Activated CD4-positive, alpha-beta T cell treated with anti-CD3 and anti-CD28 coated beads, Interleukin-2, amount 10 ng/mL, durations not matched to agents 24 days and 14 days (primary cell): ENCODE data around the gene HEATR3. TPM values are rescaled to one million over a fixed set of nuclear protein-coding genes. Genes with fewer than 3 reads are reported as not detected.
A peak's percentile ranks its signal among the peaks of the same experiment; 100 is the strongest.

ENCODE experiments used
- DNase-seq: peaks from one replicate; pipeline ENCODE4 v3.0.0; 2022
- H3K27ac Mint-ChIP-seq: one replicate; pipeline ENCODE4 v1.8.0; 2022; ENCODE audit warnings: mild to moderate bottlenecking, mixed read lengths
- H3K27me3 Mint-ChIP-seq: one replicate; pipeline ENCODE4 v1.8.0; 2022; ENCODE audit warnings: mixed read lengths
- H3K36me3 Mint-ChIP-seq: one replicate; pipeline ENCODE4 v1.8.0; 2022; ENCODE audit warnings: low read depth, mild to moderate bottlenecking, mixed read lengths
- H3K4me1 Mint-ChIP-seq: one replicate; pipeline ENCODE4 v1.8.0; 2021; ENCODE audit warnings: mixed read lengths
- H3K4me3 Mint-ChIP-seq: one replicate; pipeline ENCODE4 v1.8.0; 2022; ENCODE audit warnings: mild to moderate bottlenecking, moderate library complexity, mixed read lengths
- H3K9me3 Mint-ChIP-seq: one replicate; pipeline ENCODE4 v1.8.0; 2021; ENCODE audit warnings: mixed read lengths
- intact Hi-C: fragments of 100-400 bp; cut with micrococcal nuclease; formaldehyde crosslinking; loops from one replicate; pipeline ENCODE4 v1.15.1; 2023
- total RNA-seq: library from RNA; stranded (reverse); gene quantifications from 2 replicates; pipeline ENCODE4 v1.2.3, GENCODE V29; 2022

The HEATR3 gene
- total RNA-seq, 1 donor from 2014 or later: 29.2 TPM

DNA sequence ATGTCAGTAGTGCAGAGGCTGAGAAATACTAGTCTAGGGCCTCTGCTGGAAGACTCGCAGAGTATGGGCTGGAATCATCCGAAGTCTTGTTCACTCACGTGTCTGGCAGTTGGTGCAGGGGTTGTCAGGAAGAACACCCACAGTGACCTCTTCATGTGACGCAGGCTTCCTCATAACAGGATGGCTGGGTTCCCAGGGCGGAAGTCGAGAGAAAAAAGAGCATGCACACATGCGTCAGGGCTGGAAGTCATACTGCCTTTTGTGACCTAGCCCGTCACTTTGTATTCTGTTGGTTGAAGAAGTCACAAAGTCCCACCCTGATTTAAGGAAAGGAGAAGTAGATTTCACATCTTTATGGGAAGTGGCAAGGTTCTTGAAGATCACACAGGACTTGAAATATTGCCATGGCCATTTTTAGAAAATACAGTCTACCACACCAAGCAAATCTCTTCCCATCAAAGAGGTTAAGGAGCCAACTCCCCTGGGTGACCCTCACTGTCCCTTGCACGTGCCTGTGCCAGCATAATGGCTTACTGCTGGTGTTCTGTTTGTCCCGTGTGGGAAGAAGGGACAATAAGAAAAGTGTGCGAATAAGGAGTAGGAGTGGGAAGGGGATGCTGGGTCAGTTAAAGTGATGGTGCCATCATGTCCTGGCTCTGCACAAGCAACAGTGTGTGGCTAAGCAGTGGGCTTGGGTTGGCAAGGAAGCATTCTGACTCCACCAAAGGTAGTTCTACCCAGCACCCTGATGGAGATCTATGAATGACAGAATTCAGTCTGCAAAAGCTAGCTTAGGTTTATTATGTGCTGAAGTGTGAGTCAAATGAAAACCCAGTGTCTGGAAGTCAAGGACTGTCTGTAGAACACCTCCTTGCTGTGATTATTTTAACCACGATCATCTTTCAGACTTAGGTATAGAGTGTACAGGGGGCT, 28.1 kb downstream of the HEATR3 start:
- H3K4me3 Mint-ChIP-seq: no peak overlapping the region
- no peak for DNase-seq
- H3K27ac Mint-ChIP-seq: peak overlapping the region; percentile 64
- intact Hi-C loops: no loop called here
- H3K4me1 Mint-ChIP-seq: peaks cover 11% of the 10 kb centered on the region
- no peaks in the 10 kb centered on the region for H3K27me3 Mint-ChIP-seq
- H3K36me3 Mint-ChIP-seq: peaks cover 18% of the 10 kb centered on the region
- H3K9me3 Mint-ChIP-seq: no peaks in the 10 kb centered on the region

DNA sequence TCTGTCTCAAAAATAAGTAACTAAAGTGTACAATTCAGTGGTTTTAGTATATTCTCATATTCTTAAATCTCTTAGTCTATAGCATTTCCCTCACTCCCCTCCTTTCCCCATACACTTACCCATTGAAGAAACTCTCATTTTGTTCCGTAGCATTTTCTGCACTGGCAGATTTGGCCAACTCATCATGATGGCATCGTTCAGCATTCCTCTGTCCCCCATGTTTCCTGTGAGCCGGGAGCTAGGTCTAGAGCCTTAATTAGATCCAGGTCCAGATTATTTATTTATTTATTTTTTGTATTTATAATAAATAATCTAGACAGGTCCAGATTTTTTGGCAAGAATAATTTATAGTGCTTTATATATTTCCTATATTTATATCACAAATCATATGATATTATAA, 31.0 kb downstream of the HEATR3 start:
- Mint-ChIP-seq H3K27me3 (no peaks in the 10 kb centered on the region), H3K36me3 (peaks cover 25% of the 10 kb centered on the region), H3K4me3 (no peak overlapping the region), H3K27ac (no peak overlapping the region), H3K4me1 (peaks cover 16% of the 10 kb centered on the region), H3K9me3 (no peaks in the 10 kb centered on the region)
- no peak for DNase-seq
- intact Hi-C loops: no loop called here

GRCh38 chr16:50099957-50100648, 34.3 kb downstream of the HEATR3 start:
- intact Hi-C loops: loop anchor here (5.0 kb wide), 1 partner anchor 52 kb away; the partner anchor contains the start of gene TENT4B
- no peak overlapping the region for H3K4me3 Mint-ChIP-seq
- H3K27ac Mint-ChIP-seq: no peak overlapping the region
- peaks cover 34% of the 10 kb centered on the region for H3K36me3 Mint-ChIP-seq
- H3K9me3 Mint-ChIP-seq: no peaks in the 10 kb centered on the region
- DNase-seq: no peak
- peaks cover 8% of the 10 kb centered on the region for H3K4me1 Mint-ChIP-seq
- no peaks in the 10 kb centered on the region for H3K27me3 Mint-ChIP-seq

- Mint-ChIP-seq H3K27ac (peak overlapping the region; percentile 76), H3K4me1 (peaks cover 9% of the 10 kb centered on the region), H3K36me3 (peaks cover 39% of the 10 kb centered on the region), H3K9me3 (no peaks in the 10 kb centered on the region), H3K27me3 (no peaks in the 10 kb centered on the region), H3K4me3 (no peak overlapping the region)
- intact Hi-C loops: loop anchor here (5.0 kb wide), 1 partner anchor 50 kb away; the partner anchor contains the start of gene TENT4B
- no peak for DNase-seq
These were observed 36.4 kb downstream of the HEATR3 start for GRCh38 chr16:50102051-50102746.

DNA sequence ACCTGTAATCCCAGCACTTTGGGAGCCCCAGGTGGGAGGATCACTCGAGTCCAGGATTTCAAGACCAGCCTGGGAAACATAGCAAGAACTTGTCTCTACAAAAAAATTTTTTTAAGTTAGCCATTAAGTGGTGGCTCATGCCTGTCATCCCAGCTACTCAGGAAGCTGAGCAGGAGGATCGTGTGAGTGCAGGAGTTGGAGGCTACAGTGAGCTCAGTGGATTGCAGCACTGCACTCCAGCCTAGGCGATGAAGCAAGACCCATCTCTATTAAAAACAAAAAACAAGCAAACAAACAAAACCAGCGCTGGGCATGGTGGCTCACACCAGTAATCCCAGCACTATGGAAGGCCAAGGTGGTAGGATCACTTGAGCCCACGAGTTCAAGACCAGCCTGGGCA, 38.0 kb downstream of the HEATR3 start:
- DNase-seq: no peak
- Mint-ChIP-seq H3K4me1 (peaks cover 9% of the 10 kb centered on the region), H3K27me3 (no peaks in the 10 kb centered on the region), H3K9me3 (no peaks in the 10 kb centered on the region), H3K4me3 (no peak overlapping the region), H3K27ac (no peak overlapping the region), H3K36me3 (peaks cover 40% of the 10 kb centered on the region)
- intact Hi-C loops: loop anchor here (5.0 kb wide), 1 partner anchor 49 kb away; the partner anchor contains the start of gene TENT4B

DNA sequence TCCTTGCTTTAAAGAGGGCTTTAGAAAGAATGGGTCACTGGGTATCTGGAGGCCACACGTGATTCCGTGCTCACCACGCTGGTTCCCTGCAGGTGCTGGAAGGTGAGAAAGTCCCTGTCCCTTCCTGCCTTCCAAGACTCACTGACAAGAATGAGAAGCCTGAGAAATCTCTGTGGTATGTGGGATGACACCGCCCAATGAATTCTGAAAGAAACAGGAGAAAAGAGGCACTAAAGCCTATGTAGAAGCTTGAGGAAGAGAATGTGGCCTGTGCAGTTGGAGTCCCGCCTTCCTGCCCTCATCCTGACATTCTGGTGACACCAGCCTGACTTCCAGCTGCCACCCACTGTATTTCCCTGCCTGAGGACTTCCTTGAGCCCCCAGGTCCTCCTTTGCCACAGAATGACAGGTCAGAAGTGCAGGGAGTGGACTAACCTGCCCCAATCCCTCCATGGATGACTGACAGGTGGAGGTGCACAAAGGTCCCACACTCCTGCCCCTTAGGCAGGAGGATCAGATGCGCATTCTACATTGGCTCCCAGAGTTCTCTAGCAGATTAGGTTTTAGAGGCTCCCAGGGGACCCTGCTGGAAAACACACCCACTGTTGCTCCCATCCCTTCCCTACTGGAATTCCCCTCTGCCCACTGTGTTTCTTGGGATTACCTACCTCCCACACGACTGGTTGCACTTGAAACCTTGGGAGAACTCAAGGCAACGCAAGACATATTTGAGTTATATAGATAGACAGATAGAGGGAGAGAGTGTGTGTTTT, 48.8 kb downstream of the HEATR3 start:
- Mint-ChIP-seq H3K27me3 (no peaks in the 10 kb centered on the region), H3K4me3 (no peak overlapping the region), H3K27ac (no peak overlapping the region), H3K36me3 (no peaks in the 10 kb centered on the region), H3K4me1 (peaks cover 9% of the 10 kb centered on the region), H3K9me3 (no peaks in the 10 kb centered on the region)
- intact Hi-C loops: no loop called here
- no peak for DNase-seq

GRCh38 chr16:50120711-50121110, 54.9 kb downstream of the HEATR3 start:
- intact Hi-C loops: loop anchor here (1.0 kb wide), 1 partner anchor 32 kb away; no protein-coding TSS in a partner anchor
- no peaks in the 10 kb centered on the region for H3K9me3 Mint-ChIP-seq
- no peaks in the 10 kb centered on the region for H3K27me3 Mint-ChIP-seq
- no peak for DNase-seq
- no peaks in the 10 kb centered on the region for H3K36me3 Mint-ChIP-seq
- H3K4me1 Mint-ChIP-seq: peaks cover 44% of the 10 kb centered on the region
- no peak overlapping the region for H3K4me3 Mint-ChIP-seq
- H3K27ac Mint-ChIP-seq: no peak overlapping the region

GRCh38 chr16:50121278-50121677, 55.5 kb downstream of the HEATR3 start:
- no peaks in the 10 kb centered on the region for H3K36me3 Mint-ChIP-seq
- H3K4me1 Mint-ChIP-seq: peaks cover 46% of the 10 kb centered on the region
- H3K27ac Mint-ChIP-seq: peak overlapping the region; percentile 83
- H3K9me3 Mint-ChIP-seq: no peaks in the 10 kb centered on the region
- peak overlapping the region; percentile 42 for H3K4me3 Mint-ChIP-seq
- intact Hi-C loops: loop anchor here (1.0 kb wide), 1 partner anchor 31 kb away; no protein-coding TSS in a partner anchor
- peak; percentile 63 for DNase-seq
- no peaks in the 10 kb centered on the region for H3K27me3 Mint-ChIP-seq

- Mint-ChIP-seq H3K4me3 (peak overlapping the region; percentile 42), H3K36me3 (no peaks in the 10 kb centered on the region), H3K9me3 (no peaks in the 10 kb centered on the region), H3K27me3 (no peaks in the 10 kb centered on the region), H3K4me1 (peaks cover 41% of the 10 kb centered on the region), H3K27ac (peak overlapping the region; percentile 83)
- DNase-seq: peak; percentile 88
- intact Hi-C loops: loop anchor here (1.0 kb wide), 1 partner anchor 30 kb away; no protein-coding TSS in a partner anchor
These were observed 56.1 kb downstream of the HEATR3 start for GRCh38 chr16:50121721-50122445.

- intact Hi-C loops: no loop called here
- no peak overlapping the region for H3K4me3 Mint-ChIP-seq
- no peaks in the 10 kb centered on the region for H3K27me3 Mint-ChIP-seq
- DNase-seq: no peak
- no peaks in the 10 kb centered on the region for H3K9me3 Mint-ChIP-seq
- H3K4me1 Mint-ChIP-seq: peaks cover 41% of the 10 kb centered on the region
- H3K27ac Mint-ChIP-seq: no peak overlapping the region
- H3K36me3 Mint-ChIP-seq: no peaks in the 10 kb centered on the region
These were observed 57.6 kb downstream of the HEATR3 start for GRCh38 chr16:50123417-50123816.

GRCh38 chr16:50124769-50125168, 59.0 kb downstream of the HEATR3 start:
- H3K27ac Mint-ChIP-seq: no peak overlapping the region
- no peak for DNase-seq
- no peaks in the 10 kb centered on the region for H3K27me3 Mint-ChIP-seq
- no peak overlapping the region for H3K4me3 Mint-ChIP-seq
- peaks cover 36% of the 10 kb centered on the region for H3K4me1 Mint-ChIP-seq
- no peaks in the 10 kb centered on the region for H3K36me3 Mint-ChIP-seq
- no peaks in the 10 kb centered on the region for H3K9me3 Mint-ChIP-seq
- intact Hi-C loops: no loop called here

- DNase-seq: no peak
- Mint-ChIP-seq H3K27ac (no peak overlapping the region), H3K27me3 (no peaks in the 10 kb centered on the region), H3K9me3 (no peaks in the 10 kb centered on the region), H3K36me3 (no peaks in the 10 kb centered on the region), H3K4me1 (peaks cover 27% of the 10 kb centered on the region), H3K4me3 (no peak overlapping the region)
- intact Hi-C loops: no loop called here
These were observed 60.4 kb downstream of the HEATR3 start for GRCh38 chr16:50126183-50126582.
